Panc1 (cell line): ENCODE results near the gene BPIFA3. TPM values are rescaled to one million over a fixed set of nuclear protein-coding genes. Genes with fewer than 3 reads are reported as not detected.
A peak's percentile ranks its signal among the peaks of the same experiment; 100 is the strongest.

Experiments used
- ATAC-seq: fragments of 200-7000 bp; cut with Tn5 transposase; 2 replicates; pipeline ENCODE4 v1.9.1; 2020; ENCODE audit warnings: mild to moderate bottlenecking, moderate library complexity
- BruUV-seq: library from RNA; stranded (reverse); fragments of 400-500 nt; replicated peaks from 2 replicates; lab custom pipeline; 2021; lab: Mats Ljungman, UMichigan
- CTCF ChIA-PET: fragments of 300-600 bp; sonication (Branson Sonifier 250); formaldehyde crosslinking; loops from one replicate; lab custom pipeline; 2022; ENCODE audit warnings: antibody characterized with exemption; lab: Charles Lee
- POLR2A ChIA-PET: fragments of 300-600 bp; sonication (Branson Sonifier 250); formaldehyde crosslinking; loops from one replicate; lab custom pipeline; 2022; ENCODE audit warnings: antibody characterized with exemption; lab: Charles Lee
- DNase-seq: peaks from one replicate; pipeline ENCODE4 v3.0.0-alpha.2; 2010; ENCODE audit warnings: low read depth, low spot score
- H3K27ac ChIP-seq: 2 replicates; pipeline ENCODE4 v1.5.1; 2011; ENCODE audit warnings: mild to moderate bottlenecking, low read length, inconsistent platforms
- H3K27me3 ChIP-seq: fragments of 200-500 bp; sonication (Bioruptor generic); 2 replicates; pipeline ENCODE4 v1.6.0; 2014; ENCODE audit warnings: low read length, inconsistent platforms; ENCODE audit not compliant: control insufficient read depth, insufficient read depth
- H3K36me3 ChIP-seq: fragments of 200-500 bp; sonication (Bioruptor generic); 2 replicates; pipeline ENCODE4 v1.5.1; 2014; ENCODE audit warnings: inconsistent platforms, mild to moderate bottlenecking, low read length, moderate library complexity; ENCODE audit not compliant: control insufficient read depth, insufficient read depth
- H3K4me1 ChIP-seq: 2 replicates; pipeline ENCODE4 v1.5.1; 2011; ENCODE audit warnings: inconsistent platforms, mild to moderate bottlenecking, low read length, moderate library complexity; ENCODE audit not compliant: control insufficient read depth, insufficient read depth
- H3K4me3 ChIP-seq, 2 experiments: 2 replicates each; pipeline ENCODE4 v1.5.1; 2011 to 2012; ENCODE audit warnings: low read depth in 2 of 2, low read length in 2 of 2, mild to moderate bottlenecking in 2 of 2, inconsistent platforms in 1 of 2, moderate library complexity in 1 of 2
- H3K9me3 ChIP-seq: fragments of 200-500 bp; sonication (Bioruptor generic); 2 replicates; pipeline ENCODE4 v1.5.1; 2014; ENCODE audit warnings: low read depth, mild to moderate bottlenecking, inconsistent platforms, low read length, moderate library complexity; ENCODE audit not compliant: control insufficient read depth, insufficient read depth
- CTCF ChIP-seq: fragments of 450-650 bp; IDR thresholded peaks from 2 replicates; pipeline ENCODE4 v1.5.1; 2017; ENCODE audit warnings: mild to moderate bottlenecking
- POLR2AphosphoS5 ChIP-seq: IDR thresholded peaks from 2 replicates; pipeline ENCODE4 v1.6.1; 2012; ENCODE audit warnings: mild to moderate bottlenecking, low read depth, low read length, moderate library complexity
- REST ChIP-seq, 2 experiments: IDR thresholded peaks; 2 replicates each; pipeline ENCODE4 v1.6.1; 2011 to 2012; ENCODE audit warnings: low read depth in 2 of 2, control low read depth in 1 of 2, low read length in 1 of 2, mild to moderate bottlenecking in 1 of 2, moderate library complexity in 1 of 2; ENCODE audit not compliant: insufficient read depth in 1 of 2
- SIN3A ChIP-seq: IDR thresholded peaks from 2 replicates; pipeline ENCODE4 v1.6.1; 2012; ENCODE audit warnings: low read depth, mild to moderate bottlenecking, low read length, moderate library complexity, borderline replicate concordance; ENCODE audit not compliant: insufficient read depth
- TCF7L2 ChIP-seq: IDR thresholded peaks from 2 replicates; pipeline ENCODE4 v1.6.1; 2011; ENCODE audit warnings: mild to moderate bottlenecking, low read depth, low read length, inconsistent platforms
- in situ Hi-C: cut with HindIII; loops from 2 replicates; pipeline ENCODE4 v1.10.0; 2016; ENCODE audit warnings: low sequenced_read_pairs, low pct_unique_long_range_greater_than_20kb
- intact Hi-C: fragments of 100-400 bp; cut with micrococcal nuclease; formaldehyde crosslinking; loops from one replicate; pipeline ENCODE4 v1.10.0; 2022; ENCODE audit not compliant: unreplicated experiment
- total RNA-seq: library from RNA; stranded (reverse); gene quantifications from one replicate; pipeline ENCODE4 v1.2.1, GENCODE V29; 2021; ENCODE audit not compliant: unreplicated experiment

BPIFA3 gene
- total RNA-seq, 1 experiment from 2014 or later: not detected

- DNase-seq (no peak), ATAC-seq (no peak)
- Histone ChIP-seq H3K27ac (no peak overlapping the region), H3K27me3 (no peaks in the 10 kb centered on the region; the same call in 1 of the 2 replicates), H3K4me3 (no peak overlapping the region), H3K36me3 (no peaks in the 10 kb centered on the region), H3K4me1 (no peaks in the 10 kb centered on the region), H3K9me3 (no peaks in the 10 kb centered on the region)
- CTCF ChIA-PET: no interaction called here
- intact Hi-C loops (no loop called here), in situ Hi-C loops (no loop called here)
- POLR2A ChIA-PET: no interaction called here
- BruUV-seq: no TSS peak
- no peak for TF ChIP-seq REST (IDR thresholded peaks at IDR 0.05; ENCODE audit: insufficient read depth in 1 of 2, low read depth in 2 of 2, low read length in 1 of 2)
- TF ChIP-seq TCF7L2: no peak
- TF ChIP-seq SIN3A: no peak
- TF ChIP-seq POLR2AphosphoS5: no peak
- no peak for TF ChIP-seq CTCF
Measured at GRCh38 chr20:33275871-33276270, 58.7 kb downstream of the BPIFA3 start.

- ATAC-seq (peak; percentile 69; the same call in 1 of the 2 replicates), DNase-seq (no peak)
- H3K4me1 ChIP-seq: no peaks in the 10 kb centered on the region
- H3K4me3 ChIP-seq: no peak overlapping the region
- BruUV-seq: no TSS peak
- no peaks in the 10 kb centered on the region for H3K9me3 ChIP-seq
- TF ChIP-seq POLR2AphosphoS5 (no peak), TCF7L2 (no peak), REST (IDR thresholded peaks at IDR 0.05; ENCODE audit: insufficient read depth in 1 of 2, low read depth in 2 of 2, low read length in 1 of 2) (no peak), CTCF (no peak), SIN3A (no peak)
- ChIA-PET CTCF (interaction anchor here (0.6 kb wide), 1 partner anchor 126 kb away, joined by 8 read pairs; no protein-coding TSS in a partner anchor), POLR2A (no interaction called here)
- H3K36me3 ChIP-seq: no peaks in the 10 kb centered on the region
- no peaks in the 10 kb centered on the region; the same call in 1 of the 2 replicates for H3K27me3 ChIP-seq
- intact Hi-C loops (no loop called here), in situ Hi-C loops (no loop called here)
- H3K27ac ChIP-seq: no peak overlapping the region
Measured at GRCh38 chr20:33276303-33277113, 59.4 kb downstream of the BPIFA3 start.
